Fibroblast of pulmonary artery (primary cell): Measurements from ENCODE around the gene MXRA8.

Experiments used
- DNase-seq: peaks from one replicate; pipeline ENCODE4 v3.0.0-alpha.2; 2010; ENCODE audit warnings: low read depth
- H3K4me3 ChIP-seq: replicated peaks from 2 replicates; pipeline ENCODE4 v1.5.1; 2011; ENCODE audit warnings: low read depth, mild to moderate bottlenecking, control low read depth, low read length, moderate library complexity
- CTCF ChIP-seq: IDR thresholded peaks from 2 replicates; pipeline ENCODE4 v1.5.1; 2011; ENCODE audit warnings: mild to moderate bottlenecking, control low read depth, low read length, inconsistent platforms; ENCODE audit errors: missing control alignments

The MXRA8 gene

DNA sequence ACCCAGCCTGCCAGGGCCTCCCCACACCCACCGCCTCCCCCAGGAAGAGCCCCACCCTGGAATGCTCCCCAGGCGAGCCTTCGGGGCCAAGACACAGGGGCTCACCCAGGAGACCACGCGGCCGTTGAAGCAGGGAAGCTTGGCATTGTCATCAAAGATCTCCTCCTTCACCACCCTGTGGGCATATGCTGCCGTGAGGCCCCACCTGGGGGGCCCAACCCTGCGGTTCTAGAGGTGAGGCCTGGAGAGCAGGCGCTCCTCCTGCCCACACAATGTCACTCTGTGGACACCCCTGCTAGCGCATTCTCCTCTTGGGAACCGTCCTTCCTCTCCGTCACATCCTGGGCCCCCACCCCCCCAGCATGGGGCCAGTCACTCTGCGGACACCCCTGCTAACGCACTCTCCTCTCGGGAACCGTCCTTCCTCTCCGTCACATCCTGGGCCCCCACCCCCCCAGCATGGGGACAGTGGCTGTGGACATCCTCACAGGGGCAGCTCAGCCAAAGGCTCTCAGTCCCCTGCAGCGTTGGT is 15.7 kb downstream of the MXRA8 start:
- no peak for TF ChIP-seq CTCF
- no peak for DNase-seq
- H3K4me3 ChIP-seq = no peak overlapping the region

DNA sequence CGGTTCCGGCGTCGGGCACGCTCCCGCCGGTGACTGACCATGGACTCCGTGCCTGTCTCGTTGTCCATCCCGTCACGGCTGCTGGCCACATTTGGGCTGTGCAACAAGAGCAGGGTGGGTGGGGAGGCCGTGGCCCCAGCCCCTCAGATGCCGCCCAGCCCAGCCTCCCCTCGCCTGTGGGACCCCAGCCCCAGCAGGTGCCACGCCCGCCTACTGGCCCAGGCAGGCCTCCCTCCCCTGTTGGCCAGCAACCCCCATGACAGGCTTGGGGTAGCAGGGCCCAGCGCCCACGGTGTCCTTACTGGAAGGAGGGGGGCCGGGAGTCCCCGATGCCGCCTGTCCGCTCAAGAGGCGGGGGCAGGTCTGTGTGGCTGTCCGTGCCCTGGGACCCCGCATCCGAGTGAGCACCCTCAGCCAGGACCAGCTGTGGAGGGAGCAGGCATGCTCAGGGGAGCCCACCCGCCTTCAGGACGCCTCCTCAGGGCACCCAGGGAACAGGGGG is 16.2 kb downstream of the MXRA8 start:
- no peak for TF ChIP-seq CTCF
- DNase-seq = no peak

GRCh38 chr1:1341549-1342021 is 16.8 kb downstream of the MXRA8 start:
- H3K4me3 ChIP-seq = no peak overlapping the region
- TF ChIP-seq CTCF = no peak
- DNase-seq = no peak

More for the DNA sequence above, 16.2 kb downstream of the MXRA8 start:
- no peak overlapping the region for H3K4me3 ChIP-seq

DNA sequence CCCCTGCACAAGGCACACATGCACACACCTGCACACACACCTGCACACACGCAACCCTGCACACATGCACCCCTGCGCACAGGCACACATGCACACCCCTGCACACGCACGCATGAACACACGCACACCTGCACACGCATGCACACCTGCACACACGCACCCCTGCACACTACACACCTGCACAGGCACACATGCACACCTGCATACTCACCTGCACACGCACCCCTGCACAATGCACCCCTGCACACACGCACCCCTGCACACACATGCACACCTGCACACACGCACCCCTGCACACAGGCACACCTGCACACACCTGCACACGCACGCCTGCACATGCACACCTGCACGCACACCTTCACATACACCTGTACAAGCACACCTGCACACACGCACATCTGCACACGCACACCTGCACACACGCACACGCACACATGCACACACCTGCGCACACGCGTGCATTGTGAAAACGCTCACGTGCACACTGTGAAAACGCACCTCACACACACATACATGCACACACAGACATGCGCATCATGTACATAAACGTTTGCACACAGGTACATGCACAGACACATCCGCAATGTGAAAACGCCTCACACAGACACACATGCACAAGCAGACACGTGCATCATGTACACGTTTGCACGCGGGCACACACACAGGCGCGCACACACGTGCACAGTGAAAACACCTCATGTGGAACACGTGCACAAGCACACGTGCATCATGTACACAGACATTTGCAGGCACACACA is 17.4 kb downstream of the MXRA8 start:
- no peak overlapping the region for H3K4me3 ChIP-seq
- no peak for DNase-seq
- no peak for TF ChIP-seq CTCF

- H3K4me3 ChIP-seq = no peak overlapping the region
- no peak for TF ChIP-seq CTCF
- DNase-seq = no peak
Observed at GRCh38 chr1:1340185-1340584, 18.2 kb downstream of the MXRA8 start.

DNA sequence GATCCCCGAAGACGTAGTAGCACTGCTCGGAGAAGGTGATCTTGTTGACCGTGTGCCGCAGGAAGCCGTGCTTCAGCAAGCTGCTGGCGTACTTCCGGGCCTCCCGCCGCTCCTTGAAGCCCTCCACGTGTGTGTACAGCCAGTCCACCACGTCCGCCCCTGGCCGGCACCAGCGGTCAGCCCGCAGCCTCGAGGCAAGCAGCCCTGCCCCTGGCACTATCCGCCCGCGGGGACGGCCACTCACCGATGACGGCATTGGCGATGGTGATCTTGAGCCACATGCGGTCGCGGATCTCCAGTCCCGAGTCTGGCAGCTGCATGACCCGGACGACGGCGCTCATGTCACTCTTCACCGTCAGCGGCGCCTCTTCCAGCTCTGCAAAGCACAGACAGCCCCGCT is 20.1 kb downstream of the MXRA8 start:
- no peak overlapping the region for H3K4me3 ChIP-seq
- no peak for TF ChIP-seq CTCF

More for the DNA sequence above, 20.1 kb downstream of the MXRA8 start:
- DNase-seq = no peak
